ENCODE data around the gene LRRC59. TPM values are rescaled to one million over a fixed set of nuclear protein-coding genes. Genes with fewer than 3 reads are reported as not detected.

The LRRC59 gene
- total RNA-seq, 4 donors from 2014 or later = 57.0 to 89.1 (median 73.2) TPM

- Histone ChIP-seq H3K4me3 (peak overlapping the region; percentile 60 to 85 (median 76)), H3K36me3 (no peaks in the 10 kb centered on the region), H3K9me3 (no peaks in the 10 kb centered on the region), H3K27ac (peak overlapping the region; percentile 73 to 91 (median 83)), H3K4me1 (peaks cover 0 to 42% (median 14%) of the 10 kb centered on the region in 4 donors), H3K27me3 (no peaks in the 10 kb centered on the region)
- no peak for DNase-seq
- TF ChIP-seq POLR2A (IDR thresholded peaks at IDR 0.05) (no peak), CTCF (IDR thresholded peaks at IDR 0.05) (no peak)
These were observed 29.1 kb upstream of the LRRC59 start for GRCh38 chr17:50426472-50426782.

- peaks cover 2 to 47% (median 18%) of the 10 kb centered on the region in 4 donors for H3K4me1 ChIP-seq
- no peaks in the 10 kb centered on the region for H3K9me3 ChIP-seq
- H3K4me3 ChIP-seq = peak within 1 kb of the TSS; percentile 60 to 85 (median 76)
- DNase-seq = peak; percentile 75 to 90 (median 90)
- H3K27me3 ChIP-seq = no peaks in the 10 kb centered on the region
- TF ChIP-seq CTCF (IDR thresholded peaks at IDR 0.05) (no peak), POLR2A (IDR thresholded peaks at IDR 0.05) (peak; percentile 57 to 92)
- H3K27ac ChIP-seq = peak within 1 kb of the TSS; percentile 73 to 91 (median 83)
- no peaks in the 10 kb centered on the region for H3K36me3 ChIP-seq
These were observed 28.6 kb upstream of the LRRC59 start, which contains the start of gene ACSF2 for GRCh38 chr17:50425682-50426471. Gene ACSF2, plus strand, starts transcription at chr17:50426218. Its CDS starts 44 bp downstream, at chr17:50426262.

- peak in 2 of 3 donors; percentile 61 to 63 for DNase-seq
- Histone ChIP-seq H3K27me3 (no peaks in the 10 kb centered on the region), H3K9me3 (no peaks in the 10 kb centered on the region), H3K36me3 (no peaks in the 10 kb centered on the region), H3K27ac (peak overlapping the region; percentile 73 to 91 (median 83)), H3K4me1 (peaks cover 3 to 53% (median 20%) of the 10 kb centered on the region in 4 donors), H3K4me3 (peak overlapping the region; percentile 60 to 85 (median 76))
- TF ChIP-seq POLR2A (IDR thresholded peaks at IDR 0.05) (peak in 1 of 2 donors; percentile 27), CTCF (IDR thresholded peaks at IDR 0.05) (no peak)
These were observed 27.8 kb upstream of the LRRC59 start for GRCh38 chr17:50424996-50425681.

- H3K9me3 ChIP-seq = no peaks in the 10 kb centered on the region
- H3K27me3 ChIP-seq = no peaks in the 10 kb centered on the region
- no peak overlapping the region for H3K4me3 ChIP-seq
- TF ChIP-seq CTCF (IDR thresholded peaks at IDR 0.05) (no peak), POLR2A (IDR thresholded peaks at IDR 0.05) (no peak)
- DNase-seq = no peak
- peak overlapping the region in 3 of 4 donors; percentile 82 to 91 (median 84) for H3K27ac ChIP-seq
- peaks cover 3 to 48% (median 20%) of the 10 kb centered on the region in 4 donors for H3K4me1 ChIP-seq
- H3K36me3 ChIP-seq = no peaks in the 10 kb centered on the region
These were observed 27.1 kb upstream of the LRRC59 start for GRCh38 chr17:50424246-50424995.

- peaks cover 3 to 45% (median 19%) of the 10 kb centered on the region in 4 donors for H3K4me1 ChIP-seq
- H3K36me3 ChIP-seq = no peaks in the 10 kb centered on the region
- H3K27ac ChIP-seq = no peak overlapping the region
- TF ChIP-seq POLR2A (IDR thresholded peaks at IDR 0.05) (no peak), CTCF (IDR thresholded peaks at IDR 0.05) (no peak)
- no peaks in the 10 kb centered on the region for H3K9me3 ChIP-seq
- DNase-seq = no peak
- H3K4me3 ChIP-seq = no peak overlapping the region
- H3K27me3 ChIP-seq = no peaks in the 10 kb centered on the region
These were observed 26.3 kb upstream of the LRRC59 start for GRCh38 chr17:50423553-50424159.
